SU-DHL-6 (cell line): Measurements from ENCODE around the gene MYO7B.

Experiments used
- CTCF ChIP-seq: fragments of 200-600 bp; sonication (generic); IDR thresholded peaks from one replicate; pipeline ENCODE4 v1.5.1; 2017; ENCODE audit warnings: antibody characterized with exemption, mild to moderate bottlenecking, low read length, moderate library complexity; ENCODE audit not compliant: insufficient read depth, poor library complexity, severe bottlenecking
- EZH2phosphoT487 ChIP-seq: fragments of 200-600 bp; sonication (generic), shearing (Covaris generic); conservative IDR thresholded peaks from 2 replicates; pipeline ENCODE4 v1.6.1; 2018; ENCODE audit warnings: mild to moderate bottlenecking, antibody characterized with exemption, low read length, moderate library complexity, mixed read lengths

- TF ChIP-seq CTCF (no peak), EZH2phosphoT487 (no peak)
Observed at GRCh38 chr2:127614731-127615130, 79.2 kb downstream of the MYO7B start.
